Natural killer cell (primary cell): ENCODE results near the gene PAX8. TPM values are rescaled to one million over a fixed set of nuclear protein-coding genes. Genes with fewer than 3 reads are reported as not detected.

ENCODE experiments used
- ATAC-seq, 3 donors: fragments of 150-1000 bp in 2 of 3; fragments of 200-7000 bp in 1 of 3; cut with Tn5 transposase; 1 replicate in 1 of 3; 2 replicates in 2 of 3; pipeline ENCODE4 v1.10.0; 2021; ENCODE audit warnings: mild to moderate bottlenecking in 2 of 3, moderate library complexity in 2 of 3
- DNase-seq, 2 donors: peaks; one replicate each; pipeline versions ENCODE4 v3.0.0 to v3.0.0-alpha.2; 2013 to 2021; ENCODE audit warnings: mixed read lengths in 1 of 2
- H3K27ac ChIP-seq: one replicate; pipeline ENCODE4 v1.5.1; 2013; ENCODE audit warnings: mild to moderate bottlenecking, low read length
- H3K27me3 ChIP-seq: one replicate; pipeline ENCODE4 v1.6.1; 2013; ENCODE audit warnings: low read length; ENCODE audit not compliant: control insufficient read depth, insufficient read depth
- H3K36me3 ChIP-seq: one replicate; pipeline ENCODE4 v1.6.1; 2013; ENCODE audit warnings: low read length; ENCODE audit not compliant: control insufficient read depth, insufficient read depth
- H3K4me1 ChIP-seq: one replicate; pipeline ENCODE4 v1.6.1; 2013; ENCODE audit warnings: low read length; ENCODE audit not compliant: control insufficient read depth, insufficient read depth
- H3K4me3 ChIP-seq: one replicate; pipeline ENCODE4 v1.5.1; 2013; ENCODE audit warnings: low read length
- H3K9me3 ChIP-seq: one replicate; pipeline ENCODE4 v1.6.1; 2013; ENCODE audit warnings: low read length; ENCODE audit not compliant: control insufficient read depth, insufficient read depth
- H3K27ac Mint-ChIP-seq, 2 donors: one replicate each; pipeline ENCODE4 v1.8.0; 2022; ENCODE audit warnings: mild to moderate bottlenecking in 2 of 2, mixed read lengths in 2 of 2, moderate library complexity in 1 of 2
- H3K27me3 Mint-ChIP-seq, 2 donors: one replicate each; pipeline ENCODE4 v1.8.0; 2022; ENCODE audit warnings: low read depth in 2 of 2, mixed read lengths in 2 of 2
- H3K36me3 Mint-ChIP-seq: one replicate; pipeline ENCODE4 v1.8.0; 2022; ENCODE audit warnings: mixed read lengths
- H3K4me1 Mint-ChIP-seq, 2 donors: one replicate each; pipeline ENCODE4 v1.8.0; 2022; ENCODE audit warnings: mixed read lengths in 2 of 2
- H3K4me3 Mint-ChIP-seq: one replicate; pipeline ENCODE4 v1.8.0; 2022; ENCODE audit warnings: mild to moderate bottlenecking, moderate library complexity, mixed read lengths
- H3K9me3 Mint-ChIP-seq, 2 donors: one replicate each; pipeline ENCODE4 v1.8.0; 2022; ENCODE audit warnings: mixed read lengths in 2 of 2
- WGBS: methylation state at CpG from one replicate; pipeline ENCODE4 v1.1.7; 2013; ENCODE audit warnings: missing lambda C conversion rate; ENCODE audit not compliant: insufficient coverage; 5-methylcytosine and 5-hydroxymethylcytosine counted together
- intact Hi-C: fragments of 100-400 bp; cut with micrococcal nuclease; formaldehyde crosslinking; loops from one replicate; pipeline ENCODE4 v1.14.2; 2022
- total RNA-seq, 4 donors: library from RNA; stranded (reverse); fragments of 120-200 nt in 1 of 4; gene quantifications; one replicate each; pipeline versions ENCODE4 v1.2.3 to v1.2.4, GENCODE V29; 2013 to 2022
- TF ChIP-seq, protein P1 (sequence below): fragments of 200-600 bp; IDR thresholded peaks from one replicate; pipeline ENCODE4 v1.8.0; 2022; ENCODE audit warnings: antibody characterized with exemption

The PAX8 gene
- total RNA-seq, 3 donors from 2014 or later (not counting 1 experiment from before 2014, with no cell fraction given): 0.57 to 1.2 (median 0.65) TPM

GRCh38 chr2:113180131-113180946, 98.4 kb downstream of the PAX8 start:
- no peaks in the 10 kb centered on the region for H3K36me3 Mint-ChIP-seq
- H3K27me3 ChIP-seq: no peaks in the 10 kb centered on the region
- 54% methylated on average over 14 of the region's 17 CpGs for WGBS
- peaks cover 76 to 89% of the 10 kb centered on the region in 2 donors for H3K4me1 Mint-ChIP-seq
- H3K27ac Mint-ChIP-seq: peak overlapping the region; percentile 85 to 91
- peaks cover 55% of the 10 kb centered on the region for H3K36me3 ChIP-seq
- H3K27ac ChIP-seq: peak overlapping the region; percentile 34
- ATAC-seq (peak; percentile 49 to 57 (median 57)), DNase-seq (peak in 1 of 2 donors; percentile 50)
- peaks cover 99% of the 10 kb centered on the region for H3K4me1 ChIP-seq
- TF ChIP-seq, protein P1, sequence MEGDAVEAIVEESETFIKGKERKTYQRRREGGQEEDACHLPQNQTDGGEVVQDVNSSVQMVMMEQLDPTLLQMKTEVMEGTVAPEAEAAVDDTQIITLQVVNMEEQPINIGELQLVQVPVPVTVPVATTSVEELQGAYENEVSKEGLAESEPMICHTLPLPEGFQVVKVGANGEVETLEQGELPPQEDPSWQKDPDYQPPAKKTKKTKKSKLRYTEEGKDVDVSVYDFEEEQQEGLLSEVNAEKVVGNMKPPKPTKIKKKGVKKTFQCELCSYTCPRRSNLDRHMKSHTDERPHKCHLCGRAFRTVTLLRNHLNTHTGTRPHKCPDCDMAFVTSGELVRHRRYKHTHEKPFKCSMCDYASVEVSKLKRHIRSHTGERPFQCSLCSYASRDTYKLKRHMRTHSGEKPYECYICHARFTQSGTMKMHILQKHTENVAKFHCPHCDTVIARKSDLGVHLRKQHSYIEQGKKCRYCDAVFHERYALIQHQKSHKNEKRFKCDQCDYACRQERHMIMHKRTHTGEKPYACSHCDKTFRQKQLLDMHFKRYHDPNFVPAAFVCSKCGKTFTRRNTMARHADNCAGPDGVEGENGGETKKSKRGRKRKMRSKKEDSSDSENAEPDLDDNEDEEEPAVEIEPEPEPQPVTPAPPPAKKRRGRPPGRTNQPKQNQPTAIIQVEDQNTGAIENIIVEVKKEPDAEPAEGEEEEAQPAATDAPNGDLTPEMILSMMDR: no peak
- H3K9me3 ChIP-seq: no peaks in the 10 kb centered on the region
- peaks cover 0 to under 1% of the 10 kb centered on the region in 2 donors for H3K9me3 Mint-ChIP-seq
- peak overlapping the region; percentile 82 for H3K4me3 Mint-ChIP-seq
- H3K27me3 Mint-ChIP-seq: no peaks in the 10 kb centered on the region
- H3K4me3 ChIP-seq: no peak overlapping the region
- intact Hi-C loops: no loop called here

DNA sequence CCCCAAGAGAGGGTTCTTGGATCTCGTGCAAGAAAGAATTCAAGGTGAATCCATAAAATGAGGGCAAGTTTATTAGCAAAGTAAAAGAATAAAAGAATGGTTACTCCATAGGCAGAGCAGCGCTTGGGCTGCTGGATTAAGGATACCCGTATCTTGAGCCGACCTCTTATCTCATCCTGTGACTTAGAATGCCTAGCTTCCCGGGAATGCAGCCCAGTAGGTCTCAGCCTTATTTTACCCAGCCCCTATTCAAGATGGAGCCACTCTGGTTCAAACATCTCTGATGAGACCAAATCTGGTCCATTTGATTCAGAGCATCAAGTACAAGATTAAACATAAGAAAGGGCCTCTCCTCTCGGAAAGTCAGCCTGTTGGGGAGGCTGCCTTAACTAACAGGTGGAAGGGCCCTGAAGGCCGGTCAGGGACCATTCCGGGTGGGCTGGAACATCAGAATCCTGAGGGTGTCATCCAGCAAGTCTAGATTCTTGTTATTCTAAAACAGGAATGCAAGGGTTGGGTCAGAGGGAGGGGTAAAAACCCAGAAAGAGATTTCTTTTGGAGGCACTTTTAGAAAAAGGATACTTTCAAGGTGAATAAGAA, 99.2 kb downstream of the PAX8 start:
- Mint-ChIP-seq H3K27me3 (no peaks in the 10 kb centered on the region), H3K9me3 (peaks cover 0 to 2% of the 10 kb centered on the region in 2 donors), H3K4me1 (peaks cover 80 to 87% of the 10 kb centered on the region in 2 donors), H3K36me3 (no peaks in the 10 kb centered on the region), H3K4me3 (peak overlapping the region; percentile 82), H3K27ac (peak overlapping the region; percentile 85 to 91)
- Histone ChIP-seq H3K27ac (peak overlapping the region; percentile 34), H3K27me3 (no peaks in the 10 kb centered on the region), H3K4me1 (peaks cover 98% of the 10 kb centered on the region), H3K9me3 (no peaks in the 10 kb centered on the region), H3K4me3 (no peak overlapping the region), H3K36me3 (peaks cover 47% of the 10 kb centered on the region)
- 94% methylated on average over 8 of the region's 8 CpGs for WGBS
- DNase-seq: no peak
- TF ChIP-seq, protein P1: no peak
- intact Hi-C loops: loop anchor here (5.0 to 10.0 kb wide), 2 partner anchors 547 to 715 kb away; partner anchors contain the start of gene ACTR3
- no peak for ATAC-seq

GRCh38 chr2:113178891-113179290, 99.8 kb downstream of the PAX8 start:
- Histone ChIP-seq H3K4me1 (peaks cover 96% of the 10 kb centered on the region), H3K27ac (peak overlapping the region; percentile 16), H3K27me3 (no peaks in the 10 kb centered on the region), H3K36me3 (peaks cover 44% of the 10 kb centered on the region), H3K4me3 (no peak overlapping the region), H3K9me3 (no peaks in the 10 kb centered on the region)
- peak overlapping the region; percentile 85 to 91 for H3K27ac Mint-ChIP-seq
- intact Hi-C loops: loop anchor here (5.0 to 10.0 kb wide), 2 partner anchors 547 to 716 kb away; partner anchors contain the start of gene ACTR3
- peak in 1 of 2 donors; percentile 53 for DNase-seq
- H3K27me3 Mint-ChIP-seq: no peaks in the 10 kb centered on the region
- H3K36me3 Mint-ChIP-seq: no peaks in the 10 kb centered on the region
- peak overlapping the region; percentile 82 for H3K4me3 Mint-ChIP-seq
- TF ChIP-seq, protein P1: no peak
- H3K4me1 Mint-ChIP-seq: peaks cover 77 to 90% of the 10 kb centered on the region in 2 donors
- H3K9me3 Mint-ChIP-seq: peaks cover 0 to 2% of the 10 kb centered on the region in 2 donors
- WGBS: 41% methylated on average over 3 of the region's 4 CpGs
- ATAC-seq: peak in 2 of 3 donors; percentile 27 to 44
